GM23338 (cell line): ENCODE measurements around the gene LILRA5. TPM values are rescaled to one million over a fixed set of nuclear protein-coding genes. Genes with fewer than 3 reads are reported as not detected.

Source experiments
- ATAC-seq: fragments of 200-7000 bp; cut with Tn5 transposase; 3 replicates; pipeline ENCODE4 v1.9.1; 2020
- DNase-seq: peaks from one replicate; pipeline ENCODE4 v3.0.0-alpha.2; 2015; ENCODE audit warnings: low spot score
- H2AFZ ChIP-seq: fragments of 200-600 bp; sonication (generic); 2 replicates; pipeline ENCODE4 v1.8.0; 2016; ENCODE audit warnings: antibody characterized with exemption, mild to moderate bottlenecking, moderate library complexity
- H3F3A ChIP-seq: fragments of 200-600 bp; sonication (generic); replicated peaks from 2 replicates; pipeline ENCODE4 v1.8.0; 2017; ENCODE audit warnings: antibody characterized with exemption, mixed run types, low read depth
- H3K27ac ChIP-seq: fragments of 200-600 bp; sonication (generic); 2 replicates; pipeline ENCODE4 v1.6.1; 2016; ENCODE audit warnings: low read depth
- H3K27me3 ChIP-seq: fragments of 200-600 bp; sonication (generic); 2 replicates; pipeline ENCODE4 v1.8.0; 2016; ENCODE audit warnings: mild to moderate bottlenecking, mixed run types, moderate library complexity; ENCODE audit not compliant: insufficient read depth
- H3K36me3 ChIP-seq: fragments of 200-600 bp; sonication (generic); 2 replicates; pipeline ENCODE4 v1.8.0; 2016; ENCODE audit warnings: mild to moderate bottlenecking; ENCODE audit not compliant: insufficient read depth
- H3K4me1 ChIP-seq: fragments of 200-600 bp; sonication (generic); 2 replicates; pipeline ENCODE4 v1.8.0; 2016; ENCODE audit warnings: mild to moderate bottlenecking, moderate library complexity; ENCODE audit not compliant: insufficient read depth
- H3K4me2 ChIP-seq: fragments of 200-600 bp; sonication (generic); 2 replicates; pipeline ENCODE4 v1.7.1; 2017; ENCODE audit warnings: mixed run types
- H3K4me3 ChIP-seq: fragments of 200-600 bp; sonication (generic); 2 replicates; pipeline ENCODE4 v1.6.1; 2016; ENCODE audit warnings: mixed run types
- H3K79me2 ChIP-seq: fragments of 200-600 bp; sonication (generic); replicated peaks from 2 replicates; pipeline ENCODE4 v1.8.0; 2017; ENCODE audit warnings: mild to moderate bottlenecking; ENCODE audit not compliant: insufficient read depth
- H3K9me2 ChIP-seq: fragments of 200-600 bp; sonication (generic); 2 replicates; pipeline ENCODE4 v1.8.0; 2017; ENCODE audit not compliant: insufficient read depth
- H4K20me1 ChIP-seq: fragments of 200-600 bp; sonication (generic); replicated peaks from 2 replicates; pipeline ENCODE4 v1.8.0; 2017; ENCODE audit warnings: mild to moderate bottlenecking; ENCODE audit not compliant: insufficient read depth
- H3K27ac Mint-ChIP-seq: 2 replicates; pipeline ENCODE4 v1.8.0; 2020; ENCODE audit warnings: inconsistent platforms, mild to moderate bottlenecking, moderate library complexity, mixed read lengths
- H3K27me3 Mint-ChIP-seq: 3 replicates; pipeline ENCODE4 v1.8.0; 2022; ENCODE audit warnings: low read depth, mild to moderate bottlenecking, moderate library complexity, mixed read lengths, inconsistent platforms; ENCODE audit not compliant: insufficient read depth, poor library complexity
- H3K36me3 Mint-ChIP-seq: 3 replicates; pipeline ENCODE4 v1.8.0; 2021; ENCODE audit warnings: low read depth, mild to moderate bottlenecking, inconsistent platforms, moderate library complexity, mixed read lengths
- H3K4me1 Mint-ChIP-seq: 3 replicates; pipeline ENCODE4 v1.8.0; 2020; ENCODE audit warnings: mild to moderate bottlenecking, inconsistent platforms, mixed read lengths
- H3K4me3 Mint-ChIP-seq: 3 replicates; pipeline ENCODE4 v1.8.0; 2021; ENCODE audit warnings: moderate library complexity, mild to moderate bottlenecking, inconsistent platforms, mixed read lengths
- H3K9me3 Mint-ChIP-seq: 3 replicates; pipeline ENCODE4 v1.8.0; 2020; ENCODE audit warnings: moderate library complexity, mild to moderate bottlenecking, inconsistent platforms, mixed read lengths
- CREB1 ChIP-seq: fragments of 250-450 bp; sonication (Bioruptor Pico); IDR thresholded peaks from 2 replicates; pipeline ENCODE4 v1.5.0; 2020; ENCODE audit warnings: low read depth, mild to moderate bottlenecking, moderate library complexity
- ETS1 ChIP-seq: IDR thresholded peaks from 2 replicates; pipeline ENCODE4 v1.6.1; 2016; ENCODE audit warnings: antibody characterized with exemption
- EZH2 ChIP-seq: fragments of 200-600 bp; sonication (generic); IDR thresholded peaks from one replicate; pipeline ENCODE4 v1.8.0; 2017; ENCODE audit warnings: antibody characterized with exemption, mild to moderate bottlenecking, low read depth; ENCODE audit not compliant: unreplicated experiment
- EZH2phosphoT487 ChIP-seq: fragments of 200-600 bp; sonication (generic); IDR thresholded peaks from one replicate; pipeline ENCODE4 v1.8.1; 2018; ENCODE audit warnings: antibody characterized with exemption; ENCODE audit not compliant: unreplicated experiment
- JUNB ChIP-seq: IDR thresholded peaks from one replicate; pipeline ENCODE4 v1.6.1; 2016; ENCODE audit warnings: antibody characterized with exemption; ENCODE audit not compliant: unreplicated experiment
- NANOG ChIP-seq: IDR thresholded peaks from 2 replicates; pipeline ENCODE4 v1.6.1; 2016; ENCODE audit warnings: antibody characterized with exemption, borderline replicate concordance
- POLR2AphosphoS5 ChIP-seq: IDR thresholded peaks from 2 replicates; pipeline ENCODE4 v1.6.1; 2016; ENCODE audit warnings: antibody characterized with exemption, low read depth
- REST ChIP-seq: IDR thresholded peaks from one replicate; pipeline ENCODE4 v1.6.1; 2018; ENCODE audit warnings: antibody characterized with exemption; ENCODE audit not compliant: unreplicated experiment
- STAT1 ChIP-seq: IDR thresholded peaks from one replicate; pipeline ENCODE4 v1.6.1; 2016; ENCODE audit warnings: antibody characterized with exemption; ENCODE audit not compliant: unreplicated experiment
- ZNF114 ChIP-seq: fragments of 250-450 bp; sonication (Bioruptor Pico); IDR thresholded peaks from 2 replicates; pipeline ENCODE4 v1.5.0; 2020; ENCODE audit warnings: mild to moderate bottlenecking, moderate library complexity
- ZNF331 ChIP-seq: fragments of 250-450 bp; sonication (Bioruptor Pico); IDR thresholded peaks from 2 replicates; pipeline ENCODE4 v1.5.0; 2020; ENCODE audit warnings: low read depth, mild to moderate bottlenecking, moderate library complexity
- polyA plus RNA-seq: library from polyadenylated mRNA; unstranded; fragments of >200 nt; fragmentation: Nextera tagmentation; extraction: Ambion mirVana; gene quantifications from 2 replicates; pipeline ENCODE4 v1.2.1, GENCODE V29; 2016
- total RNA-seq: library from RNA; depleted of rRNA; stranded (reverse); fragments of >200 nt; shearing (Covaris generic); gene quantifications from 2 replicates; pipeline ENCODE4 v1.2.3, GENCODE V29; 2014
- TF ChIP-seq, protein P1 (sequence below), 2 experiments: fragments of 200-600 bp in 1 of 2; sonication (generic) in 1 of 2; conservative IDR thresholded peaks; 2 replicates each; pipeline versions ENCODE4 v1.5.1 to v1.6.1; 2016 to 2017; ENCODE audit warnings: antibody characterized with exemption in 2 of 2, low read depth in 2 of 2, mild to moderate bottlenecking in 2 of 2, moderate library complexity in 1 of 2

The LILRA5 gene
- total and polyA plus RNA-seq, 2 experiments from 2014 or later, result not detected

DNA sequence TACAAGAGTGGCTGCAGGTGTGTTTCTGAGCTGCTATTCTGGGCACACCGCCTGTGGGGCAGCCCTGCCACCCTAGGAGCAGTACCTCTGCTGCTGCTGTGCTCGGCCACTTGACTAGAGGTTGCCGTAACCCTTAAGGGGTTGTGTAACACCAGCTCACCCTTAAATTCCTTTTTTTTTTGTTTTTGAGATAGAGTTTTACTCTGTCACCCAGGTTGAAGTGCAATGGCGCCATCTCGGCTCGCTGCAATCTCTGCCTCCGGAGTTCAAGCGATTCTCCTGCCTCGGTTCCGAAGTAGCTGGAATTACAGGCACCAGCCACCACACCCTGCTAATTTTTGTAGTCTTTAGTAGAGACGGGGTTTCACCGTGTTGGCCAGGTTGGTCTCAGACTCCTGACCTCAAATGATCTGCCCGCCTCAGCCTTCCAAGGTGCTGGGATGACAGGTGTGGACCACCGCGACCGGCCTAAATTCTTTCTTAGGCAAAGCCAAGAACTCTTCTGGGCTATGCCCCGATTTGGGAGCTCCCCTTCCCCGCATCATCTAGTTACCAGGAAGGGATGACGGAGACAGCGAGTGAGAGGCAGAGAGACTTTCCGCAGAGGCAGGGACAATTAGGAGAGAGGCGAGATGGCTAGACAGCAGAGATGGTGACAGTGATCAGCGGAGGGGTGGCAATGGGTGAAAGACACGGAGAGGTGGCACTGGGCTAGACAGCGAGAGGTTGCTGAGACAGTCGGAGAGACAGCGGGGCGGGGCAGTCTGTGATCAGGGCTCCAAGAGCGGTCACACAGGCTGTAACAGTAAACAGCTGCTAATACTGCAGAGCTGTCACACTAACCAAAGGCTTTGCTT, 4.4 kb upstream of the LILRA5 start:
- Mint-ChIP-seq H3K27ac (peak overlapping the region; percentile 49; the same call in 1 of the 2 replicates), H3K36me3 (peaks cover 13% of the 10 kb centered on the region), H3K4me1 (peaks cover 6% of the 10 kb centered on the region; the same call in 2 of the 3 replicates), H3K27me3 (peaks cover 14% of the 10 kb centered on the region), H3K4me3 (no peak overlapping the region), H3K9me3 (peaks cover 23% of the 10 kb centered on the region)
- peak; percentile 75 for ATAC-seq
- no peaks in the 10 kb centered on the region for H3K79me2 ChIP-seq
- H3K9me2 ChIP-seq, result no peaks in the 10 kb centered on the region
- no peaks in the 10 kb centered on the region for H3F3A ChIP-seq
- no peak overlapping the region for H2AFZ ChIP-seq
- H3K27me3 ChIP-seq, result no peaks in the 10 kb centered on the region
- H3K4me2 ChIP-seq, result peak overlapping the region; percentile 48
- H3K4me3 ChIP-seq, result peak overlapping the region; percentile 39; the same call in 1 of the 2 replicates
- peak; percentile 44 for DNase-seq
- peak overlapping the region; percentile 35 for H3K27ac ChIP-seq
- H4K20me1 ChIP-seq, result no peaks in the 10 kb centered on the region
- H3K36me3 ChIP-seq, result no peaks in the 10 kb centered on the region; the same call in none of the 2 replicates
- TF ChIP-seq ZNF114 (CRISPR knock-in tag), result no peak
- peak; percentile 82 for TF ChIP-seq POLR2AphosphoS5
- peaks cover 5% of the 10 kb centered on the region; the same call in 1 of the 2 replicates for H3K4me1 ChIP-seq

DNA sequence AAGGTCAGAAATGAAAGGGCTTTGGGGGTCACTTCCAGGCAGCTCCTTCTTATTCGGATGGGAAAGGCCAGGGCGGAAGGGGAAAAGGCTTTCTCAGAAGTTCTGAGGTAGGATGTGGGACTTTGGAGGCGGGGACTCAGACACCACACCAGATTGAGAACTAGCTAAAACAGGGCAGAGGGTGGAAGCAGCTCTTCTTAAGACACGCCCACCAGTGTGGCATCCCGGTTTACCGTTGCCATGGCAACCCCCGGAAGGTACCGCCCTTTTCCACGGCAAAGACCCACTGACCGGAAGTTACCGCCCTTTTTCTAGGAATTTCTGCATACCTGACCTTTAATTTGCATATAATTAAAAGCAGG, 3.8 kb upstream of the LILRA5 start:
- Histone ChIP-seq H3K9me2 (no peaks in the 10 kb centered on the region), H3K79me2 (no peaks in the 10 kb centered on the region), H3K4me2 (peak overlapping the region; percentile 68; the same call in 1 of the 2 replicates), H3K27me3 (no peaks in the 10 kb centered on the region), H3K4me3 (no peak overlapping the region), H3K4me1 (peaks cover 5% of the 10 kb centered on the region; the same call in 1 of the 2 replicates), H2AFZ (peak overlapping the region; percentile 52; the same call in 1 of the 2 replicates), H4K20me1 (no peaks in the 10 kb centered on the region), H3K36me3 (no peaks in the 10 kb centered on the region; the same call in 1 of the 2 replicates), H3K27ac (peak overlapping the region; percentile 35; the same call in 1 of the 2 replicates), H3F3A (no peaks in the 10 kb centered on the region)
- Mint-ChIP-seq H3K27me3 (peaks cover 11% of the 10 kb centered on the region), H3K9me3 (peaks cover 17% of the 10 kb centered on the region), H3K4me3 (no peak overlapping the region), H3K36me3 (peaks cover 7% of the 10 kb centered on the region), H3K27ac (no peak overlapping the region), H3K4me1 (peaks cover 6% of the 10 kb centered on the region; the same call in 2 of the 3 replicates)
- ATAC-seq, result peak; percentile 88
- DNase-seq, result peak; percentile 99
- no peak for TF ChIP-seq POLR2AphosphoS5
- TF ChIP-seq ZNF331 (CRISPR knock-in tag), result no peak
- TF ChIP-seq, protein P1, sequence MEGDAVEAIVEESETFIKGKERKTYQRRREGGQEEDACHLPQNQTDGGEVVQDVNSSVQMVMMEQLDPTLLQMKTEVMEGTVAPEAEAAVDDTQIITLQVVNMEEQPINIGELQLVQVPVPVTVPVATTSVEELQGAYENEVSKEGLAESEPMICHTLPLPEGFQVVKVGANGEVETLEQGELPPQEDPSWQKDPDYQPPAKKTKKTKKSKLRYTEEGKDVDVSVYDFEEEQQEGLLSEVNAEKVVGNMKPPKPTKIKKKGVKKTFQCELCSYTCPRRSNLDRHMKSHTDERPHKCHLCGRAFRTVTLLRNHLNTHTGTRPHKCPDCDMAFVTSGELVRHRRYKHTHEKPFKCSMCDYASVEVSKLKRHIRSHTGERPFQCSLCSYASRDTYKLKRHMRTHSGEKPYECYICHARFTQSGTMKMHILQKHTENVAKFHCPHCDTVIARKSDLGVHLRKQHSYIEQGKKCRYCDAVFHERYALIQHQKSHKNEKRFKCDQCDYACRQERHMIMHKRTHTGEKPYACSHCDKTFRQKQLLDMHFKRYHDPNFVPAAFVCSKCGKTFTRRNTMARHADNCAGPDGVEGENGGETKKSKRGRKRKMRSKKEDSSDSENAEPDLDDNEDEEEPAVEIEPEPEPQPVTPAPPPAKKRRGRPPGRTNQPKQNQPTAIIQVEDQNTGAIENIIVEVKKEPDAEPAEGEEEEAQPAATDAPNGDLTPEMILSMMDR (conservative IDR thresholded peaks at IDR 0.05; ENCODE audit: low read depth in 2 of 2), result no peak
- no peak for TF ChIP-seq JUNB
- no peak for TF ChIP-seq EZH2phosphoT487
- TF ChIP-seq STAT1, result no peak
- TF ChIP-seq ETS1, result no peak
- no peak for TF ChIP-seq EZH2
- no peak for TF ChIP-seq CREB1 (CRISPR knock-in tag)
- TF ChIP-seq REST, result no peak
- no peak for TF ChIP-seq NANOG
- no peak for TF ChIP-seq ZNF114 (CRISPR knock-in tag)
